ENCODE data around the gene QRICH2. TPM values are rescaled to one million over a fixed set of nuclear protein-coding genes. Genes with fewer than 3 reads are reported as not detected.

QRICH2 gene
- total RNA-seq, 4 donors from 2014 or later = 2.3 to 3.1 (median 2.7) TPM

DNA sequence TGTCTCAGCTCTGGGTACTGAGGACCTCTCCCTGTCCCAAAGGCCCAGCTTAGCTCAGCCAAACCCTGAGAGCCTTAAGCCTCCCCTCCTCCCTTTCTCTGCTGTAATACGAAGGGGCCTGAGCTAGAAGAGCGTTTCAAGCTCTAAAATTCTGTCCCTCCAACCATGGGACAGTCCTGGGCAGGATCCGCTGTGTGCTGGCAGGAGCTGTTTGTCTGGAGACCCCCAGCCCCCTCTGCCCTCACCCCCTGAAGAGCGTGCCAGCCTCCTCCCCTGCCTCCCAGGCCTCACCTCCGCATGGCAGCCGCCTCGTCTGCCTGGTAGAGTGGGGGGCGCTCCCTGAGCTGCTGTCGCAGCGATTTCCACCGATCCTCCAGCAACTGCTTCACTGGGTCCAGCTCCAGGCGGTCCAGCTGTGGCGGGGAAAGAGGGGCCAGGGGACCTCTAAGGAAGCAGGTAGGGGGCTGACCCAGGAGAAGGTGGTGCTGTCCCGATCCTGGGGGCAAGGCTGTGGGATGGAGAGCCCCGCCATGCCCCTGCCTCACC is 28.3 kb downstream of the QRICH2 start:
- Histone ChIP-seq H3K9me3 (no peaks in the 10 kb centered on the region), H3K4me1 (peaks cover 23% of the 10 kb centered on the region), H3K27me3 (no peaks in the 10 kb centered on the region), H3K27ac (no peak overlapping the region), H3K4me3 (no peak overlapping the region), H3K36me3 (no peaks in the 10 kb centered on the region)
- no peak for TF ChIP-seq EP300 (IDR thresholded peaks at IDR 0.05)
- TF ChIP-seq, protein P1, sequence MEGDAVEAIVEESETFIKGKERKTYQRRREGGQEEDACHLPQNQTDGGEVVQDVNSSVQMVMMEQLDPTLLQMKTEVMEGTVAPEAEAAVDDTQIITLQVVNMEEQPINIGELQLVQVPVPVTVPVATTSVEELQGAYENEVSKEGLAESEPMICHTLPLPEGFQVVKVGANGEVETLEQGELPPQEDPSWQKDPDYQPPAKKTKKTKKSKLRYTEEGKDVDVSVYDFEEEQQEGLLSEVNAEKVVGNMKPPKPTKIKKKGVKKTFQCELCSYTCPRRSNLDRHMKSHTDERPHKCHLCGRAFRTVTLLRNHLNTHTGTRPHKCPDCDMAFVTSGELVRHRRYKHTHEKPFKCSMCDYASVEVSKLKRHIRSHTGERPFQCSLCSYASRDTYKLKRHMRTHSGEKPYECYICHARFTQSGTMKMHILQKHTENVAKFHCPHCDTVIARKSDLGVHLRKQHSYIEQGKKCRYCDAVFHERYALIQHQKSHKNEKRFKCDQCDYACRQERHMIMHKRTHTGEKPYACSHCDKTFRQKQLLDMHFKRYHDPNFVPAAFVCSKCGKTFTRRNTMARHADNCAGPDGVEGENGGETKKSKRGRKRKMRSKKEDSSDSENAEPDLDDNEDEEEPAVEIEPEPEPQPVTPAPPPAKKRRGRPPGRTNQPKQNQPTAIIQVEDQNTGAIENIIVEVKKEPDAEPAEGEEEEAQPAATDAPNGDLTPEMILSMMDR (IDR thresholded peaks at IDR 0.05) = no peak
- TF ChIP-seq POLR2A (IDR thresholded peaks at IDR 0.05) = no peak
- TF ChIP-seq POLR2AphosphoS5 (IDR thresholded peaks at IDR 0.05) = no peak
- WGBS = 87% methylated on average over 11 of the region's 15 CpGs
- DNase-seq (ENCODE audit: low spot score in 2 of 2) = no peak

DNA sequence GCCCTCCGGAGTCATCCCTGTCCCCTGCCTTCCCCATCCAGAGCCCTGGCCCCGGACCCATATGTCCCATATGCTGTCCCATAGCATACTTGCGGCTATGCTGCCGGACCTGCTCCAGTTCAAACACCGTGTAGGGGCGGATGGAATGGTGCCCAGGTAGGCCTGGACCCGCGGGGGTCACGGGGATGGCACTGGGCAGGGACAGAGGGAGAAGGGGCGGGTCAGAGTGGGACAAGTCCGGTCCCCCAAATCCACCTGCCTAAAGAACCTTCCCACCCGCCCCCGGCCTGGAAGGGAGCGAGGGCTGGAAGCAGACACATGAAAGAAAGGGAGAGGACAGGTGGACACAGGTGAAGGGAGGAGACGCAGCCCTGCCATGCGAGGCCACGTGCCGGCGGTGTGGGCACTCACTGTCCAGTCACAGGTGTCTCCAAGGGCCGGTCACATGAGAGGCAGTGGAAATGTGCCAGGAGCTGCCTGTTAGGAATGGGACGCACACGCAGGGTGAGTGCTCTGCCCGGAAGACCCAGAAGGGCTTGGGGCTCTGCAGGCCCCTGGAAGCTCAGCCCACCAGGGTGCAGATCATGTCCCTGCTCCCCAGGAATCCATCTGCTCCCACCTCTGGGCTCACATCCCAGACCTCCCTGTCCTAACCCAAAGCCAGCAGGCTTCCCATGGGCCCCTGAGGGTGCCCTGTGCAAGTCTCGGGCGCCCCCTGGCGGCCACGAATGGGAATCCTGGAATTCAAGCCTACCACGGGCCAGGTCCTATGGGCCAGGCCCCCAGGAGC is 28.9 kb downstream of the QRICH2 start:
- H3K4me3 ChIP-seq = no peak overlapping the region
- H3K4me1 ChIP-seq = peaks cover 26% of the 10 kb centered on the region
- peak; percentile 91 to 93 for DNase-seq (ENCODE audit: low spot score in 2 of 2)
- WGBS = 77% methylated on average over 20 of the region's 28 CpGs
- TF ChIP-seq EP300 (IDR thresholded peaks at IDR 0.05) (no peak), POLR2AphosphoS5 (IDR thresholded peaks at IDR 0.05) (no peak)
- TF ChIP-seq, protein P1 (IDR thresholded peaks at IDR 0.05) = peak; percentile 93 to 97
- no peaks in the 10 kb centered on the region for H3K27me3 ChIP-seq
- no peaks in the 10 kb centered on the region for H3K9me3 ChIP-seq
- H3K36me3 ChIP-seq = no peaks in the 10 kb centered on the region
- H3K27ac ChIP-seq = no peak overlapping the region

DNA sequence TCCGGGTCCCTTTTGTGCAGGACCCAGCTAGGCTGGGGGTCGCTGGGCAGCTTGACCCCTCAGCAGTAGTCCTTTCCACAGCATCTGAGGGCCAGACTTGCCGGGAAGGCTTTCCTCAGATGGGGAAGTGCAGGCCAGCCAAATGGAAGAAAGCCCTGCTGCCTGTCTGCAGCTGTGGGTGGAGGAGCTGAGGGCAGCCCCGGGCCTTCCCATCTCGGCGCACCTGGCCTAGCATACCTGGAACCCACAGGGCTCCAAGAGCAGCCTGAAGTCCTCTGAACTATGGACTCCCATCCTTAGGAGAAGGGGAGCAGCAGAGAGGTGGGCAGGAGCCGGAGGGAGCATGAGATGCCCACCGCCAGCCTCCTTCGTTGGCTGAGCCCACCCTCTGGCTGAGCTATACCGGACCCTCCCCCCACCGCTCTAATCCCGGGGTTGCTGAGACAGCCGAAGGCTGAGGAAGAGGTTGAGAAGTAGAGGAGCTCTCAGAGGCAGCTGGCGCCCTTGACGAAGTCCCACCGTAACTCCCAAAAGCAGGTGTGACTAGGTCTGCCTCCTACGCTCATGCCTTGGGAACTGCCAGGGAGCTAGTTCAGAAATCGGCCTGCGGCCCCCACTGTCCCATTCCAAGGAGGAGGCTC is 29.7 kb downstream of the QRICH2 start:
- 83% methylated on average over 15 of the region's 19 CpGs for WGBS
- peaks cover 34% of the 10 kb centered on the region for H3K4me1 ChIP-seq
- TF ChIP-seq POLR2AphosphoS5 (IDR thresholded peaks at IDR 0.05) (no peak), EP300 (IDR thresholded peaks at IDR 0.05) (no peak), POLR2A (IDR thresholded peaks at IDR 0.05) (no peak)
- TF ChIP-seq, protein P1 (IDR thresholded peaks at IDR 0.05) = no peak
- H3K9me3 ChIP-seq = no peaks in the 10 kb centered on the region
- H3K36me3 ChIP-seq = no peaks in the 10 kb centered on the region
- no peak overlapping the region for H3K4me3 ChIP-seq
- no peak overlapping the region for H3K27ac ChIP-seq
- no peak for DNase-seq (ENCODE audit: low spot score in 2 of 2)
- H3K27me3 ChIP-seq = no peaks in the 10 kb centered on the region

DNA sequence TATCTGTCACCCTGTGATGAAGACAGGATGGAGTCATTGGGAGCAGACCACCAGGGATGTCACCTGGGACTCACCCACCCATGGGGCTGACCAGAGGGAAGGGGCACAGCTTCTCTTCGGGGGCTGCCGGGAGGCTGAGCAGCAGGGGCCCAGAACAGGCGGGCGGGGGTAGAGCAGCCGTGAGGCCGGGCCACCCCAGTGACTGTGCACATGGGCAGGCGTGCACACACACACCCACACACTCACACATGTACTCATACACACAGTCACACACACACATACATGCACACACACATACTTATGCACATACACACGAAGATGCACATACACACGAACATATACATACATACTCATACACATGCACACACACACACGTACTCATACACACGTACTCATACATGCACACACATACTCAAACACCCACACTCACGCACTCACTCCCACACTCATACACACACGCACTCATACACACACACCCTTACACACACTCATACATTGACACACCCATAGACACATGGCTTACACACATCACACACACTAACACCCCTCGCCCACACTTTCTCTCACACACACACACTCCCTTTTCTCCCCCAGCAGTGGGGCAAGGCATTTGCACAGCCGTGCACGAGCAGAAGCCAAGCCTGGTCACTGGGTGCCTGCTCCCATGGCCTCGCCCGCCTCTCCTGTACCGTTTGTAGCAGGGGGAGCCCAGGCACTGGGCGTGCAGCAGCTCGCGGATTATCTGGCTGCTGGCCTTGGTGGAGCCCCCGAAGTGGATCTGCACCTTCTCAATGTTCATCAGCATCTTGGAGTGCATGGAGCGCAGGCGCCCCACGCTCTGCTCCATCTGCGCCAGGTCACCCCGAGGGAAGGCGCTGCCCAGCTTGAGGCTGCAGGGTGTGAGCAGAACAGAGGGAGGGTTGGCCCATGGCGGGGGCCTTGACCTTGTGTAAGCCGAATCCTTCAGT is 30.5 kb downstream of the QRICH2 start:
- Histone ChIP-seq H3K27ac (no peak overlapping the region), H3K4me1 (peaks cover 42% of the 10 kb centered on the region), H3K4me3 (no peak overlapping the region), H3K36me3 (no peaks in the 10 kb centered on the region), H3K9me3 (no peaks in the 10 kb centered on the region), H3K27me3 (no peaks in the 10 kb centered on the region)
- TF ChIP-seq EP300 (IDR thresholded peaks at IDR 0.05) (no peak), POLR2AphosphoS5 (IDR thresholded peaks at IDR 0.05) (no peak), POLR2A (IDR thresholded peaks at IDR 0.05) (no peak)
- TF ChIP-seq, protein P1 (IDR thresholded peaks at IDR 0.05) = no peak
- no peak for DNase-seq (ENCODE audit: low spot score in 2 of 2)
- 75% methylated on average over 19 of the region's 31 CpGs for WGBS
